ENCODE data around the gene COMP. TPM values are rescaled to one million over a fixed set of nuclear protein-coding genes. Genes with fewer than 3 reads are reported as not detected.

COMP gene
- polyA plus RNA-seq, 1 donor = 2.0 TPM

GRCh38 chr19:18803550-18804138, 12.5 kb upstream of the COMP start:
- no peak for DNase-seq

- DNase-seq = no peak
These were observed 11.2 kb upstream of the COMP start for GRCh38 chr19:18802354-18802753.

GRCh38 chr19:18800636-18801035, 9.5 kb upstream of the COMP start:
- DNase-seq = no peak

- DNase-seq = no peak
These were observed 9.0 kb upstream of the COMP start for GRCh38 chr19:18800079-18800478.

- DNase-seq = no peak
These were observed 8.4 kb upstream of the COMP start for GRCh38 chr19:18799389-18799970.

- no peak for DNase-seq
These were observed 7.6 kb upstream of the COMP start for GRCh38 chr19:18798384-18799352.

- DNase-seq = no peak
These were observed 5.1 kb upstream of the COMP start for GRCh38 chr19:18796239-18796638.

- DNase-seq = peak; percentile 72
These were observed 4.4 kb upstream of the COMP start for GRCh38 chr19:18795540-18795939.

- DNase-seq = no peak
These were observed 3.6 kb upstream of the COMP start for GRCh38 chr19:18794692-18795091.

GRCh38 chr19:18794029-18794313, 2.9 kb upstream of the COMP start:
- no peak for DNase-seq

- DNase-seq = no peak
These were observed 2.3 kb upstream of the COMP start for GRCh38 chr19:18793144-18794028.

- no peak for DNase-seq
These were observed 1.6 kb upstream of the COMP start for GRCh38 chr19:18792661-18793060.

- no peak for DNase-seq
These were observed 192 bp upstream of the COMP start for GRCh38 chr19:18791315-18791678.

GRCh38 chr19:18789883-18790565, 1.1 kb downstream of the COMP start:
- peak; percentile 63 for DNase-seq

GRCh38 chr19:18789422-18789869, 1.7 kb downstream of the COMP start:
- DNase-seq = no peak

- DNase-seq = no peak
These were observed 2.3 kb downstream of the COMP start for GRCh38 chr19:18788529-18789421.

- peak; percentile 56 for DNase-seq
These were observed 5.7 kb downstream of the COMP start for GRCh38 chr19:18785179-18786124.

- DNase-seq = no peak
These were observed 6.4 kb downstream of the COMP start for GRCh38 chr19:18784786-18785120.

GRCh38 chr19:18783958-18784785, 6.9 kb downstream of the COMP start:
- no peak for DNase-seq
